ENCODE results near the gene CDCA8. TPM values are rescaled to one million over a fixed set of nuclear protein-coding genes. Genes with fewer than 3 reads are reported as not detected.

Gene CDCA8
- total and polyA plus RNA-seq, 2 of the 8 experiments (the other 6 are each of a cell fraction or from before 2014, with no cell fraction given), result 43.9 to 46.2 TPM

DNA sequence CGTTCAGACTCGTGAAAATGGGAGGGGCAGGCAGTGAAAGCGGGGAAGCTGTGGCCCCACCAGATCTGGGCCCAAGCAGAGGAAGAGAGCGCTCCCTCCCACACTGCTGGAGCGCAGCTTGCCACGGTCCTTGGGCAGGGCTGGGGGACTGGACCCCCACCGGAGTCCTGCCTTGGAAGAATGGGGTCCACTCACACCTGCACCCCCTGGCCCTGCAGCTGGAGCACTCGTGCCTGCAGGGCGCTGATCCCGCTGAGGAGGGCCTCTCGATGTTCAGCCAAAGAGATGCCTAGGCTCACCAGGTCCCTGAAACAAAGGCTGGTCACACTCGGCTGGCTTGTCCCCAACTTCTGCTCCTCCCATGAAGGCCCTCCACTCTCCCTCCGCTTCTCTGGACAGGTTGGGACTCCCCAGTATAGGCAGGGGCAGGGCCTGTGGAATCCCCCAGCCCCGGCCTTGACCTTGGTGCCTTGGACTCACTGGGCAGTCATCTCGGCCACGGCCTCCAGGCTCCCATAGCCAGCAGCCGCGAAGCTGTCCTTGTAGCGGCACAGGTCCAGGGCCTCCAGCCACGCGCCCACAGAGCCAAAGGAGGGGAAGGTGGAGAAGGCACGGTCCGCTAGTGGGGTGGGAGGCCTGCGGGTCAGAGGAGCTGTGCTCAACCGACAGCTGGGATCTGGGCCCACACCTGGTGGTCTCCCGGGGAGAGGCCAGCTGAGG is 26.0 kb downstream of the CDCA8 start:
- Histone ChIP-seq H2BK5ac (ENCODE audit: low read depth, low read length) (no peak overlapping the region), H2BK12ac (ENCODE audit: low read depth, low read length) (no peak overlapping the region), H3K4ac (replicated peaks; ENCODE audit: insufficient read length, low read depth, low read length) (no peak overlapping the region), H4K5ac (ENCODE audit: insufficient read length, low read depth, low read length) (no peak overlapping the region), H3K18ac (ENCODE audit: extremely low read depth, low read length) (no peak overlapping the region), H2BK15ac (ENCODE audit: low read length) (no peak overlapping the region), H3K4me3 (ENCODE audit: extremely low read depth in 1 of 4, insufficient read depth in 2 of 4, low read depth in 3 of 4, low read length in 4 of 4) (no peak overlapping the region), H2AK5ac (ENCODE audit: low read depth, low read length) (no peak overlapping the region), H2AFZ (ENCODE audit: low read length) (no peak overlapping the region), H3K56ac (replicated peaks; ENCODE audit: insufficient read length, low read depth, low read length) (no peak overlapping the region), H3K36me3 (ENCODE audit: control insufficient read depth in 2 of 4, insufficient read depth in 4 of 4, low read length in 3 of 4) (no peaks in the 10 kb centered on the region), H3K27ac (ENCODE audit: low read depth, low read length) (no peak overlapping the region), H3K4me2 (ENCODE audit: insufficient read depth in 1 of 2, low read depth in 2 of 2, low read length in 2 of 2) (no peak overlapping the region), H3K27me3 (replicated peaks in 1 of 4; ENCODE audit: control insufficient read depth in 3 of 4, extremely low read depth in 1 of 4, insufficient read depth in 3 of 4, low read length in 3 of 4) (no peaks in the 10 kb centered on the region), H2BK120ac (replicated peaks; ENCODE audit: low read depth, low read length) (no peak overlapping the region), H3K79me2 (ENCODE audit: control insufficient read depth in 1 of 2, insufficient read depth in 2 of 2, low read length in 2 of 2) (no peaks in the 10 kb centered on the region), H3K79me1 (ENCODE audit: low read depth, low read length) (no peaks in the 10 kb centered on the region), H4K20me1 (replicated peaks in 1 of 2; ENCODE audit: control insufficient read depth in 1 of 2, insufficient read depth in 2 of 2, low read length in 2 of 2) (no peaks in the 10 kb centered on the region), H3K9ac (replicated peaks in 1 of 4; ENCODE audit: extremely low read depth in 1 of 4, low read depth in 3 of 4, low read length in 3 of 4) (no peak overlapping the region), H3K23ac (ENCODE audit: insufficient read length) (no peak overlapping the region), H3K9me3 (ENCODE audit: insufficient read depth in 2 of 2, low read depth in 1 of 2, low read length in 1 of 2) (no peaks in the 10 kb centered on the region), H3K4me1 (replicated peaks in 1 of 4; ENCODE audit: control insufficient read depth in 3 of 4, insufficient read depth in 4 of 4, low read length in 3 of 4) (peaks cover 0 to 4% (median 2%) of the 10 kb centered on the region in 4 experiments; a peak in 3 of 7 replicates), H4K91ac (replicated peaks; ENCODE audit: insufficient read length, low read length) (no peak overlapping the region), H3K14ac (ENCODE audit: insufficient read length) (no peak overlapping the region), H4K8ac (ENCODE audit: extremely low read depth, insufficient read depth, low read length) (no peak overlapping the region; the same call in 1 of the 2 replicates), H2BK20ac (ENCODE audit: low read length) (no peak overlapping the region), H3K23me2 (ENCODE audit: low read depth, low read length) (no peaks in the 10 kb centered on the region)
- POLR2A ChIA-PET (ENCODE audit: partially characterized antibody), result no interaction called here
- CTCF ChIA-PET (ENCODE audit: partially characterized antibody), result no interaction called here
- DNase-seq (ENCODE audit: low read depth in 1 of 2, low spot score in 2 of 2) (no peak), FAIRE-seq (no peak)
- 91% methylated on average over 26 of the region's 26 CpGs; no CpG with 5 or more reads in 1 of the 2 experiments for WGBS, 2 experiments (ENCODE audit: extremely low coverage in 1 of 2, insufficient coverage in 1 of 2, insufficient read length in 1 of 2, insufficient replicate concordance in 2 of 2, low coverage in 1 of 2, low lambda C conversion rate in 2 of 2, missing lambda C conversion rate in 1 of 2)
- TF ChIP-seq BCL11A (IDR thresholded peaks at IDR 0.05; ENCODE audit: low read depth in 2 of 2, low read length in 2 of 2), result no peak
- no peak for TF ChIP-seq E2F6 (IDR thresholded peaks at IDR 0.05)
- no peak for TF ChIP-seq SP1 (IDR thresholded peaks at IDR 0.05; ENCODE audit: low read depth, low read length)
- no peak for TF ChIP-seq SAP30 (IDR thresholded peaks at IDR 0.05; ENCODE audit: insufficient read depth, insufficient replicate concordance, low read length)
- TF ChIP-seq EZH2 (IDR thresholded peaks at IDR 0.05; ENCODE audit: low read depth, low read length, severe bottlenecking), result no peak
- no peak for TF ChIP-seq RBBP5 (IDR thresholded peaks at IDR 0.05; ENCODE audit: borderline replicate concordance, low read depth, low read length)
- no peak for TF ChIP-seq CHD2 (IDR thresholded peaks at IDR 0.05; ENCODE audit: low read length)
- TF ChIP-seq TEAD4 (IDR thresholded peaks at IDR 0.05; ENCODE audit: low read depth, low read length), result no peak
- TF ChIP-seq USF2 (IDR thresholded peaks at IDR 0.05; ENCODE audit: low read length), result no peak
- TF ChIP-seq TBP (IDR thresholded peaks at IDR 0.05; ENCODE audit: low read depth, low read length), result no peak
- no peak for TF ChIP-seq POLR2A (IDR thresholded peaks at IDR 0.05; ENCODE audit: control extremely low read depth in 1 of 2, low read depth in 2 of 2, low read length in 2 of 2)
- TF ChIP-seq RFX5 (IDR thresholded peaks at IDR 0.05; ENCODE audit: borderline replicate concordance, low read depth, low read length), result no peak

Data from H1 (cell line).